SK-N-SH (cell line): ENCODE results near the gene COMT. TPM values are rescaled to one million over a fixed set of nuclear protein-coding genes. Genes with fewer than 3 reads are reported as not detected.
A peak's percentile ranks its signal among the peaks of the same experiment; 100 is the strongest.

Experiments
- CTCF ChIA-PET: fragments of 300-600, 350-600 bp; formaldehyde crosslinking; extraction: SDS; loops from one replicate; lab custom pipeline; 2021; lab: Yijun Ruan, JAX
- POLR2A ChIA-PET: fragments of 350-600 bp; sonication (Branson Sonifier 250); formaldehyde crosslinking; extraction: SDS; loops from one replicate; lab custom pipeline; 2020; ENCODE audit warnings: antibody characterized with exemption, inconsistent platforms; lab: Yijun Ruan, JAX
- DNase-seq: peaks from one replicate; pipeline ENCODE4 v3.0.0; 2012
- H2AFZ ChIP-seq: fragments of 200-600 bp; sonication (generic); 2 replicates; pipeline ENCODE4 v1.8.1; 2016; ENCODE audit warnings: antibody characterized with exemption, mild to moderate bottlenecking, low read depth
- H3F3A ChIP-seq: fragments of 200-600 bp; sonication (generic); replicated peaks from 2 replicates; pipeline ENCODE3; 2016; ENCODE audit warnings: antibody characterized with exemption, mild to moderate bottlenecking; ENCODE audit not compliant: insufficient read depth
- H3K27ac ChIP-seq, 2 experiments: fragments of 200-500 bp in 1 of 2; fragments of 200-600 bp in 1 of 2; sonication (Bioruptor generic) in 1 of 2; sonication (generic), shearing (Covaris generic) in 1 of 2; 2 replicates each; pipeline versions ENCODE4 v1.5.1 to v1.6.1; 2014 to 2016; ENCODE audit warnings: low read depth in 2 of 2, inconsistent platforms in 1 of 2, low read length in 1 of 2, mild to moderate bottlenecking in 1 of 2, mixed read lengths in 1 of 2
- H3K27me3 ChIP-seq: fragments of 200-600 bp; sonication (generic), shearing (Covaris generic); 2 replicates; pipeline ENCODE4 v1.6.1; 2016; ENCODE audit warnings: mixed run types; ENCODE audit not compliant: insufficient read depth
- H3K36me3 ChIP-seq, 2 experiments: fragments of 200-500 bp in 1 of 2; fragments of 200-600 bp in 1 of 2; sonication (Bioruptor generic) in 1 of 2; sonication (generic) in 1 of 2; replicated peaks in 1 of 2; 2 replicates each; pipeline versions ENCODE3 to v1.5.1; 2014 to 2016; ENCODE audit warnings: low read length in 1 of 2, mild to moderate bottlenecking in 1 of 2; ENCODE audit not compliant: insufficient read depth in 2 of 2, control insufficient read depth in 1 of 2
- H3K4me1 ChIP-seq, 2 experiments: fragments of 200-500 bp in 1 of 2; fragments of 200-600 bp in 1 of 2; sonication (Bioruptor generic) in 1 of 2; sonication (generic), shearing (Covaris generic) in 1 of 2; 2 replicates each; pipeline versions ENCODE4 v1.5.1 to v1.6.1; 2014 to 2016; ENCODE audit warnings: low read depth in 1 of 2, low read length in 1 of 2, mixed run types in 1 of 2; ENCODE audit not compliant: insufficient read depth in 2 of 2, control insufficient read depth in 1 of 2
- H3K4me2 ChIP-seq: fragments of 200-600 bp; sonication (generic), shearing (Covaris generic); 2 replicates; pipeline ENCODE4 v1.6.1; 2017; ENCODE audit warnings: mixed run types
- H3K4me3 ChIP-seq, 2 experiments: fragments of 200-500 bp in 1 of 2; fragments of 200-600 bp in 1 of 2; sonication (Bioruptor generic) in 1 of 2; sonication (generic), shearing (Covaris generic) in 1 of 2; 2 replicates each; pipeline versions ENCODE4 v1.5.1 to v1.8.1; 2014 to 2016; ENCODE audit warnings: low read depth in 2 of 2, inconsistent platforms in 1 of 2, low read length in 1 of 2, mild to moderate bottlenecking in 1 of 2, mixed read lengths in 1 of 2, moderate library complexity in 1 of 2
- H3K79me2 ChIP-seq: fragments of 200-600 bp; sonication (generic); 2 replicates; pipeline ENCODE4 v1.8.1; 2017; ENCODE audit warnings: mild to moderate bottlenecking; ENCODE audit not compliant: insufficient read depth
- H3K9ac ChIP-seq: fragments of 200-600 bp; sonication (generic); 2 replicates; pipeline ENCODE4 v1.6.1; 2017; ENCODE audit warnings: mixed run types
- H3K9me2 ChIP-seq: fragments of 200-600 bp; sonication (generic); 2 replicates; pipeline ENCODE4 v1.6.1; 2017; ENCODE audit warnings: mixed run types
- H3K9me3 ChIP-seq: fragments of 200-600 bp; sonication (generic); 2 replicates; pipeline ENCODE4 v1.6.1; 2017; ENCODE audit warnings: mixed run types, mild to moderate bottlenecking, moderate library complexity
- H4K20me1 ChIP-seq: fragments of 200-600 bp; sonication (generic); 2 replicates; pipeline ENCODE4 v1.6.1; 2017; ENCODE audit warnings: mild to moderate bottlenecking, mixed run types; ENCODE audit not compliant: insufficient read depth
- CHD2 ChIP-seq: fragments of 150-350 bp; IDR thresholded peaks from 2 replicates; pipeline ENCODE4 v1.6.1; 2018; ENCODE audit warnings: low read length; ENCODE audit not compliant: partially characterized antibody
- ELF1 ChIP-seq: IDR thresholded peaks from 2 replicates; pipeline ENCODE4 v1.4.0; 2012
- EP300 ChIP-seq, 2 experiments: IDR thresholded peaks; 2 replicates each; pipeline versions ENCODE4 v1.4.0 to v1.6.1; 2012; ENCODE audit warnings: borderline replicate concordance in 1 of 2, low read depth in 1 of 2, low read length in 1 of 2
- EZH2phosphoT487 ChIP-seq: fragments of 200-600 bp; sonication (generic); IDR thresholded peaks from 2 replicates; pipeline ENCODE4 v1.6.1; 2017; ENCODE audit warnings: low read depth, mixed run types, mild to moderate bottlenecking, antibody characterized with exemption, moderate library complexity, borderline replicate concordance
- FOSL2 ChIP-seq: IDR thresholded peaks from 2 replicates; pipeline ENCODE4 v1.4.0; 2012; ENCODE audit warnings: low read depth, mild to moderate bottlenecking, moderate library complexity, borderline replicate concordance
- FOXJ3 ChIP-seq: sonication (generic); formaldehyde crosslinking; IDR thresholded peaks from 2 replicates; pipeline ENCODE4 v1.5.1; 2020; ENCODE audit warnings: mild to moderate bottlenecking, missing genetic modification reagents
- GABPA ChIP-seq: IDR thresholded peaks from 2 replicates; pipeline ENCODE4 v1.4.0; 2012; ENCODE audit warnings: low read depth, mild to moderate bottlenecking
- JUND ChIP-seq: IDR thresholded peaks from 2 replicates; pipeline ENCODE4 v1.4.0; 2012
- MEF2A ChIP-seq: IDR thresholded peaks from 2 replicates; pipeline ENCODE4 v1.4.0; 2012; ENCODE audit warnings: low read depth, borderline replicate concordance
- MXI1 ChIP-seq: IDR thresholded peaks from 2 replicates; pipeline ENCODE4 v1.6.1; 2012; ENCODE audit warnings: mild to moderate bottlenecking, low read depth, low read length, improper control_type of control experiment
- POLR2AphosphoS5 ChIP-seq: IDR thresholded peaks from 2 replicates; pipeline ENCODE4 v1.6.1; 2012; ENCODE audit warnings: low read depth, low read length
- RAD21 ChIP-seq: IDR thresholded peaks from 2 replicates; pipeline ENCODE4 v1.6.1; 2012; ENCODE audit warnings: mild to moderate bottlenecking, low read length
- SMC3 ChIP-seq: IDR thresholded peaks from 2 replicates; pipeline ENCODE4 v1.6.1; 2012; ENCODE audit warnings: low read depth, low read length, improper control_type of control experiment
- TAF1 ChIP-seq: IDR thresholded peaks from 2 replicates; pipeline ENCODE4 v1.6.1; 2012; ENCODE audit warnings: low read depth, mild to moderate bottlenecking, low read length, moderate library complexity, borderline replicate concordance
- TCF12 ChIP-seq: IDR thresholded peaks from 2 replicates; pipeline ENCODE4 v1.4.0; 2012
- YY1 ChIP-seq: IDR thresholded peaks from 2 replicates; pipeline ENCODE4 v1.4.0; 2012; ENCODE audit warnings: low read depth, mild to moderate bottlenecking
- ZBTB33 ChIP-seq: IDR thresholded peaks from 2 replicates; pipeline ENCODE4 v1.4.0; 2012; ENCODE audit warnings: low read depth, borderline replicate concordance
- WGBS: methylation state at CpG from one replicate; pipeline ENCODE4 v1.1.6; 2017; ENCODE audit warnings: low lambda C conversion rate; 5-methylcytosine and 5-hydroxymethylcytosine counted together
- polyA plus RNA-seq, 3 experiments: library from polyadenylated mRNA; depleted of rRNA; stranded (reverse); fragments of >200 nt; gene quantifications; 2 replicates each; pipeline ENCODE4 v1.2.3, GENCODE V29; 2012
- TF ChIP-seq, protein P1 (sequence below): fragments of 150-350 bp; IDR thresholded peaks from 2 replicates; pipeline ENCODE4 v1.6.1; 2017; ENCODE audit warnings: antibody characterized with exemption, low read length, low read depth, borderline replicate concordance

The COMT gene
- polyA plus RNA-seq, 1 of the 3 experiments (the other 2 are of a cell fraction), result 343 TPM

GRCh38 chr22:19958083-19959042 lies 16.8 kb downstream of the COMT start:
- CTCF ChIA-PET, result interaction anchor here (0.7 to 1.4 kb wide), 7 partner anchors 10 to 228 kb away, joined by 3 to 6 read pairs (median 3); partner anchors contain the start of gene RANBP1
- Histone ChIP-seq H3K79me2 (peaks cover 39% of the 10 kb centered on the region; the same call in 1 of the 2 replicates), H4K20me1 (peaks cover 35% of the 10 kb centered on the region), H3F3A (no peaks in the 10 kb centered on the region), H3K4me2 (no peak overlapping the region), H3K9me3 (no peaks in the 10 kb centered on the region), H3K4me1 (peaks cover 7 to 14% of the 10 kb centered on the region in 2 experiments; a peak in 2 of 4 replicates), H3K27ac (no peak overlapping the region), H3K27me3 (no peaks in the 10 kb centered on the region), H2AFZ (no peak overlapping the region), H3K4me3 (no peak overlapping the region), H3K36me3 (peaks cover 4 to 6% of the 10 kb centered on the region in 2 experiments), H3K9ac (no peak overlapping the region), H3K9me2 (no peaks in the 10 kb centered on the region)
- DNase-seq, result no peak
- POLR2A ChIA-PET, result no interaction called here
- WGBS, result 92% methylated on average over 18 of the region's 19 CpGs
- TF ChIP-seq MEF2A, result no peak
- no peak for TF ChIP-seq FOXJ3 (CRISPR knock-in tag)
- TF ChIP-seq CHD2, result no peak
- TF ChIP-seq EP300 (IDR thresholded peaks at IDR 0.05; ENCODE audit: borderline replicate concordance in 1 of 2, low read depth in 1 of 2, low read length in 1 of 2), result no peak
- TF ChIP-seq ELF1, result no peak
- no peak for TF ChIP-seq FOSL2
- TF ChIP-seq TCF12, result no peak
- no peak for TF ChIP-seq RAD21
- TF ChIP-seq EZH2phosphoT487, result no peak
- no peak for TF ChIP-seq ZBTB33
- no peak for TF ChIP-seq GABPA
- TF ChIP-seq MXI1, result no peak

DNA sequence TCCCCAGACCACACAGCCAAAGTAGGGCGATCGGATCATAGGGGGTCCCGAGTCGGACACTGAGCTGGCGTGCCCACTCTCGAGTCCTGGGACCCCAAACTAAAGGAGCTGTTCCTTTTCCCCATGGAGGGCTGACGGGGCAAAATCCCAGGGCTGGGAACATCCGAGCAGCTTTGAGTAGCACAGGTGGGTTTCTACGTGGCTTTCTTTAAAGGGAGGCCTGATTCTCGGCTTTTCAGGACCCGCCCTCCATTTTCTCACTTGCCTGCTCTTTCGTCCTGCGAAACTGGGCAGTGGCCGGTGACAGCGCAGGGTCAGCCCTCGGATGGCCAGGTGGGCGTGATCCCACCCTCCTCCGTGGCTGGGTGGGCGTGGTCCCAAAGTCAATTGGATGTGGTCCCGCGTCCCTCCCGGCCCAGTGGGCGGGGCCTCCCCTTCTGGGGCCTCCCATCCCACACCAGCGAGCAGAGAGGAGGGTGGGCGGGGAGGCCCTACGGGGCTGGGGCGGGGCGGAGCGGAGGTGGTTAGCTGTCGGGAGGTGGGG lies 17.5 kb downstream of the COMT start:
- Histone ChIP-seq H3K79me2 (peaks cover 31% of the 10 kb centered on the region; the same call in 1 of the 2 replicates), H3K27me3 (no peaks in the 10 kb centered on the region), H3K27ac (no peak overlapping the region), H2AFZ (no peak overlapping the region), H3K9me3 (no peaks in the 10 kb centered on the region), H3K36me3 (peaks cover 11 to 13% of the 10 kb centered on the region in 2 experiments), H3K4me3 (no peak overlapping the region), H3K9me2 (no peaks in the 10 kb centered on the region), H4K20me1 (peaks cover 28% of the 10 kb centered on the region), H3F3A (no peaks in the 10 kb centered on the region), H3K9ac (no peak overlapping the region), H3K4me2 (no peak overlapping the region), H3K4me1 (peaks cover 7 to 14% of the 10 kb centered on the region in 2 experiments; a peak in 2 of 4 replicates)
- TF ChIP-seq CHD2, result no peak
- no peak for TF ChIP-seq JUND
- TF ChIP-seq TCF12, result no peak
- no peak for TF ChIP-seq TAF1
- TF ChIP-seq POLR2AphosphoS5, result no peak
- no peak for TF ChIP-seq ELF1
- no peak for TF ChIP-seq YY1
- TF ChIP-seq, protein P1, sequence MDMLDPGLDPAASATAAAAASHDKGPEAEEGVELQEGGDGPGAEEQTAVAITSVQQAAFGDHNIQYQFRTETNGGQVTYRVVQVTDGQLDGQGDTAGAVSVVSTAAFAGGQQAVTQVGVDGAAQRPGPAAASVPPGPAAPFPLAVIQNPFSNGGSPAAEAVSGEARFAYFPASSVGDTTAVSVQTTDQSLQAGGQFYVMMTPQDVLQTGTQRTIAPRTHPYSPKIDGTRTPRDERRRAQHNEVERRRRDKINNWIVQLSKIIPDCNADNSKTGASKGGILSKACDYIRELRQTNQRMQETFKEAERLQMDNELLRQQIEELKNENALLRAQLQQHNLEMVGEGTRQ, result no peak
- TF ChIP-seq FOSL2, result no peak
- no peak for TF ChIP-seq SMC3
- CTCF ChIA-PET, result interaction anchor here (0.7 to 1.4 kb wide), 5 partner anchors 11 to 228 kb away, joined by 3 to 6 read pairs (median 3); partner anchors contain the start of gene RANBP1
- peak; percentile 32 for DNase-seq
- POLR2A ChIA-PET, result no interaction called here
- 94% methylated on average over 14 of the region's 30 CpGs for WGBS
